OCI-LY3 (cell line): ENCODE results near the gene DEGS2.

Source experiments
- CTCF ChIP-seq: fragments of 200-600, 300-600 bp; sonication (generic); IDR thresholded peaks from 2 replicates; pipeline ENCODE4 v1.5.1; 2014; ENCODE audit warnings: antibody characterized with exemption, low read length, low read depth
- EZH2phosphoT487 ChIP-seq: fragments of 200-600 bp; shearing (Covaris generic); IDR thresholded peaks from 2 replicates; pipeline ENCODE4 v1.6.1; 2018; ENCODE audit warnings: antibody characterized with exemption, mixed run types, low read depth

GRCh38 chr14:100117633-100118395 lies 41.6 kb downstream of the DEGS2 start:
- TF ChIP-seq CTCF (no peak), EZH2phosphoT487 (no peak)
